Endometrial microvascular endothelial cells (primary cell): ENCODE data around the gene TNFRSF19. TPM values are rescaled to one million over a fixed set of nuclear protein-coding genes. Genes with fewer than 3 reads are reported as not detected.

Experiments used
- in situ Hi-C: cut with HindIII; loops from 2 replicates; pipeline ENCODE4 v1.10.0; 2017; ENCODE audit warnings: low sequenced_read_pairs, low pct_unique_long_range_greater_than_20kb; ENCODE audit errors: inconsistent ontology term
- total RNA-seq: library from RNA; depleted of rRNA; stranded (reverse); fragments of >200 nt; gene quantifications from one replicate; pipeline ENCODE4 v1.2.3, GENCODE V29; 2015; ENCODE audit errors: inconsistent ontology term

The TNFRSF19 gene
- total RNA-seq, 1 donor from 2014 or later: 0.46 TPM

GRCh38 chr13:23697772-23698313, 127.6 kb downstream of the TNFRSF19 start:
- in situ Hi-C loops: no loop called here

- in situ Hi-C loops: no loop called here
Measured at GRCh38 chr13:23699271-23699670, 129.1 kb downstream of the TNFRSF19 start.

- in situ Hi-C loops: no loop called here
Measured at GRCh38 chr13:23701186-23701585, 131.0 kb downstream of the TNFRSF19 start.

GRCh38 chr13:23701636-23702035, 131.4 kb downstream of the TNFRSF19 start:
- in situ Hi-C loops: no loop called here

GRCh38 chr13:23703246-23703860, 133.1 kb downstream of the TNFRSF19 start:
- in situ Hi-C loops: no loop called here

- in situ Hi-C loops: no loop called here
Measured at GRCh38 chr13:23705583-23705982, 135.4 kb downstream of the TNFRSF19 start.

- in situ Hi-C loops: no loop called here
Measured at GRCh38 chr13:23707674-23708073, 137.5 kb downstream of the TNFRSF19 start.

GRCh38 chr13:23709536-23709935, 139.3 kb downstream of the TNFRSF19 start:
- in situ Hi-C loops: no loop called here

GRCh38 chr13:23710366-23710765, 140.2 kb downstream of the TNFRSF19 start:
- in situ Hi-C loops: no loop called here

- in situ Hi-C loops: no loop called here
Measured at GRCh38 chr13:23711355-23711754, 141.1 kb downstream of the TNFRSF19 start.

- in situ Hi-C loops: no loop called here
Measured at GRCh38 chr13:23714672-23715071, 144.5 kb downstream of the TNFRSF19 start.

- in situ Hi-C loops: no loop called here
Measured at GRCh38 chr13:23715092-23715761, 145.0 kb downstream of the TNFRSF19 start.

- in situ Hi-C loops: no loop called here
Measured at GRCh38 chr13:23715762-23716235, 145.6 kb downstream of the TNFRSF19 start.

GRCh38 chr13:23716401-23716800, 146.2 kb downstream of the TNFRSF19 start:
- in situ Hi-C loops: no loop called here

GRCh38 chr13:23718996-23719395, 148.8 kb downstream of the TNFRSF19 start:
- in situ Hi-C loops: no loop called here

- in situ Hi-C loops: no loop called here
Measured at GRCh38 chr13:23722726-23723453, 152.7 kb downstream of the TNFRSF19 start.

GRCh38 chr13:23723471-23723870, 153.3 kb downstream of the TNFRSF19 start:
- in situ Hi-C loops: no loop called here

- in situ Hi-C loops: no loop called here
Measured at GRCh38 chr13:23724196-23724970, 154.2 kb downstream of the TNFRSF19 start.
